Stimulated activated CD4-positive, alpha-beta T cell treated with anti-CD3 and anti-CD28 coated beads, Interleukin-2, amount 100 ng/mL, for 24 hours (primary cell): ENCODE data around the gene ZCCHC9.
"Not testable (repeated sequence)": the region's sequence is repeated elsewhere in the genome, so short reads cannot be mapped to it uniquely, and the experiment has no call there.

ENCODE experiments used
- DNase-seq, 2 donors: peaks; one replicate each; pipeline ENCODE4 v3.0.0-alpha.2; 2020

Gene ZCCHC9

DNA sequence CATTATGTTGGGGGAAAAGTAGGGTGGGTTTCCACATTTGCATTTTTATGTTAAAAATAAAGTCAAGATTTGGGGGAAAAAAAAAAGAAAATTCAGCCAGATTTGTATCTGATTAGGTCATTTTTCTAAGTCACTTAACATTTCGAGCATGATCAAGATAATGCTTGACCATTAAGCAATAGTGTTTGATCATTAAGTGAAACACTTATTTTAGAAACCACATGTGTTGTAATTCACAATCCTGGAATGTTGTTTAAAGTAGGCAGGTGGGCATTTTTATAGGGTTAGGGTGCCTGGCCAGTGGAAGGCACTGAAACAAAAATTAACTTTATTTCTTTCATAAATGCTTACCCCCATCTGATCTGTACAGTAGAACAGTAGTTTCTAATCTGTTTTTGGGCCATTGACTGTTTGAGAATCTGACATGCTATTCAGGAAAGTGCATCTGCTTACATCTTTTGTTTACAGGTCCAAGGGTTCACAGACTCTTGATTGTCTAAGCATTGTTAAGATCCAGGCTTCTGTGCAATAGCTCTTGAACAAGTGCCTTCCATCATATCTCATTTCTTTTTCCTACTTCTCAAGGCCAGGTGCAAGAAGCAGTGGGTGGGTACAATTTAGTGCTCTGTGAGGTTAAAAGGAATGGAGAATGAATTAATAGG, 9.1 kb downstream of the ZCCHC9 start:
- no peak for DNase-seq

- no peak for DNase-seq
Measured at GRCh38 chr5:81313278-81313677, 11.9 kb downstream of the ZCCHC9 start.

DNA sequence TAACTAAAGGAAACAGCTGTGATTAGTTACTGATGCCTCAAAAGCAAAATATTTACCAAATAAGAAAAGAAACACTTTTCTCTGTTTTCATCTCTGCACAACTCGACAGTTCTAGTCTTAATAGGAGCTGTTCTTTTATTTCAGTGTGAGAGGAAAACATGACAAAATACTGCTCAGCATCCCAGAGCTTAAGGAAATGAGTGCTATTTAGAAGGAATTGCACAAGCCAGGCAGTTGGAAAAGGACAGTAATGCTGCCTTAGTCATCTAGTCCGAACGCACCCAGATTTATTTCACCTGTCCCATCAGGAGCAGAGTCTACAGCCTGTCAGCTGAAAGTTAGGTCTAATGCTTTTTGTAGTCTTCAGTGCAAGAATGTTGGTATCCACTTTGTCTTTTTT, 12.3 kb downstream of the ZCCHC9 start:
- DNase-seq: no peak

- no peak for DNase-seq
Measured at GRCh38 chr5:81314581-81314980, 13.2 kb downstream of the ZCCHC9 start.

- no peak for DNase-seq
Measured at GRCh38 chr5:81315336-81315735, 13.9 kb downstream of the ZCCHC9 start.

GRCh38 chr5:81315830-81316229, 14.4 kb downstream of the ZCCHC9 start:
- DNase-seq: no peak

GRCh38 chr5:81316571-81316970, 15.2 kb downstream of the ZCCHC9 start:
- no peak for DNase-seq

GRCh38 chr5:81317536-81317935, 16.1 kb downstream of the ZCCHC9 start:
- DNase-seq: no peak

DNA sequence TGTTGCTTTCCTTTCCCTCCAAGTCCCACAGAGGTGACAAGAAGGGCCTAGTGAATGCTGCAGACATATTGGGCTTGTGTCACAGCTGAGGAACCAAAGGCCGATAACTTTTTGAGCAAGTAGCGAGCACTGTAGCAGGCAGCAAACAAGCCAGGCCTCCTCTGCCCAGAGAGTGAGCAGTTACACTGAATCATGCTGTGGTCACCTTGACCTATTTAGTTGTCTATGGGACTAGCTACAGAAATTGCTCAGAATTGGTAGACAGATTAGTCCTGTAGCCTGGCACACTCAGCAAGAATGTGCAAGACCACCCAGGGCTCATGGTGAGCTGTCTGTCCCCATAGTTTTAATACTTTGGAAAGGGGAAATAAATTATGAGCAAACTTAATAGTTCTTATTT, 25.2 kb downstream of the ZCCHC9 start:
- DNase-seq: no peak

DNA sequence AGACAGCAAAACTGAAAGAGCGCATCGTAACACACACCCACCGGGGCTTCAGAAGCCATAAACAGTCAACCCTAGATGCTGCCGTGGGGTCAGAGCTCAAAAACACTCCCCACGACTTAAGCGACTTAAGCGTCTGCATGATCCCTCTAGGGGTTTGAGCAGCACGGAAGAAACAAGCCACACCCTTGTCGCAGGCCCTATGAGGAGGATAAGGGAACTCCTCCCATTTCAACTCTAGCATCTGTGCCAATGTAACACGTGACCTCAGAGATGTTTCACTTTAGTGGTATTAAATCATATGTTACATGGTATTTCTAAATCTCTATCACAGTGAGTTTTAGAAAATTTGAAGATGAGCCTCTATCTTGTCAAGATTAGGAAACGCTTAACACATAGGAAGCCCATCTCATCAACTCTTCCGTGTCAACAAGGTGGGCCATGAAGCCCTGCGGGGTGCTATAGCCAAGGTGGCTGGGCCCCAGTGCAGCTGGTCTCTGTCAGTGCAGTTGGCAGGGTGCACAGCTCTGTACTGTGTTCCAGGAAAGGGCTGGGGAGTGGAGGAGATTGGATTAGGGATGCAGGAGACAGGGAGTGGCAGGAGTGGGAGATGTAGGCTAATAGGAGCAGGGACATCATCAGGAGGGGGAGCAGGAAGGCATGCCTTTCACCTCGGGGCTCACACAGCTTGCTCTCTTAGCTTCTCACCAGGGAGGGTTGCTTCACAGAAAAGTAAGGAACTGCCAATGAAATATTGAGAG, 33.1 kb downstream of the ZCCHC9 start:
- no peak for DNase-seq

DNA sequence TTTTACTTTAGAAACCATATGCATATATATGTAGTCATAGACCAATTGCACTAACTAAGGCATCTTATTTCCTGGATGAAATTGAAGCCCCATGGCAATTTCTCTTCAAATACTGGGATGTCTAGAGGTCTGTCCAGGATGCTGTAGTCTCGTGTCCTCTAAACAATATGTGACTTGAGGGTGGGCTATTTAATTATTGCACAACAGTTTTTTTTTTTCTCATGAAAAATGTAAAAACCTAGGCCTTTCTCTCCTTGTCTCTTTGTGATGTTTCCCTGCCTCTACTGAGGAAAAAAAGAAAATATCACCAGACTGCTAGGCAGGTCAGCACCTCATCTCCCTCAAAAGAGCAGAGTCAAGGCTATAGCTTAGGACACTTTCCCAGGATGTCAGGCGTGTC, 34.6 kb downstream of the ZCCHC9 start:
- DNase-seq: no peak

DNA sequence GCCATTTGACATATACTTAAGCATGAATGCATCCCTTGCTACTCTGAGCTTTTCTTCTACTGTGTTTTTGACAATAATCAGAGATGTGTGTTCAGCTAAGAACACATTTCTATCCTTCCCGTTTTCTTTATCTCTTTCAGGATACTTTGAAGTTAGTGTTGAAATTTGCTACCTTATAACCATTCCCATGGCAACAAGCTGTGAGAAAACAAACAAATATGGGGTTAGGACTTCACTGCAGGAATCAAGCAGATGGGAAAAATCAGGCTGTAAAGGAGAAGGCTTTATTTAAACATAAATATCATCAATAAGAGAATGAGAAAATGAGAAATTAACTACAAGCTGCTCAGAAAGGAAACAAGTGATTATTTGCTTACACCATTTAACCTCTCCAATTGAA, 35.2 kb downstream of the ZCCHC9 start:
- DNase-seq: no peak

- no peak for DNase-seq
Measured at GRCh38 chr5:81337803-81338202, 36.4 kb downstream of the ZCCHC9 start.

DNA sequence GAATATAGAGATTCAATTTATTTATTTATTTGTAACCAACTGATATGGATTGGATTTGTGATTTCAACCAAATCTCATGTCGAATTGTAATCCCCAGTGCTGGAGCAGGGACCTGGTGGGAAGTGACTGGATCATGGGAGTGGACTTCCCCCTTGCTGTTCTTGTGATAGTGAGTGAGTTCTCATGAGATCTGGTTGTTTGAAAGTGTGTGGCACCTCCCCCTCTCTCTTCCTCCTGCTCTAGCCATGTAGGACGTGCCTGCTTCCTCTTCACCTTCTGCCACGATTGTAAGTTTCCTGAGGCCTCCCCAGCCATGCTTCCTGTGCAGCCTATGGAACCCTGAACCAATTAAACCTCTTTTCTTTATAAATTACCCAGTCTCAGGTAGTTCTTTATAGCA, 36.8 kb downstream of the ZCCHC9 start:
- DNase-seq: not testable (repeated sequence)

- DNase-seq: no peak
Measured at GRCh38 chr5:81344736-81345135, 43.3 kb downstream of the ZCCHC9 start.

- no peak for DNase-seq
Measured at GRCh38 chr5:81345411-81346003, 44.1 kb downstream of the ZCCHC9 start.

- no peak for DNase-seq
Measured at GRCh38 chr5:81349161-81349560, 47.8 kb downstream of the ZCCHC9 start.

DNA sequence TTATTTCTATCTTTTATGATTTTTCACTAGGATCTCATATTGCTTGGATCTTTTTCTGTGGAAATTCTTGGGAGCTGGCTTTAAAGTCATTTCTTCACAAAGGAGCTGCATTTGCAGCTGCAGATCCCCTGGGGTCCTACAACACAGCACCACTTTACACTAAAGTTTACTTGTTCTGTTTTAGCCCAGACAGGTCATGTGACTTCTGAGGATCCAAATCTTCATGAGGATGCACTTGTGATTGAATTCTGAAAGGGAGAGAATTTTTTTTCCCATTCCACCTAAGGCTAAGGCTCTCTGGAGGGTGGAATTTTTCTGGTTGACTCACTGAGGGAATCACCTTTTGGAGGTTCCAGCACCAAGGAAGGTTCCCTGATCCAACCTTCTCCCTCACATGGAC, 49.1 kb downstream of the ZCCHC9 start:
- DNase-seq: no peak

- no peak for DNase-seq
Measured at GRCh38 chr5:81353189-81353588, 51.8 kb downstream of the ZCCHC9 start.

- DNase-seq: no peak
Measured at GRCh38 chr5:81354093-81354492, 52.7 kb downstream of the ZCCHC9 start.

- DNase-seq: no peak
Measured at GRCh38 chr5:81355291-81356251, 54.2 kb downstream of the ZCCHC9 start.

DNA sequence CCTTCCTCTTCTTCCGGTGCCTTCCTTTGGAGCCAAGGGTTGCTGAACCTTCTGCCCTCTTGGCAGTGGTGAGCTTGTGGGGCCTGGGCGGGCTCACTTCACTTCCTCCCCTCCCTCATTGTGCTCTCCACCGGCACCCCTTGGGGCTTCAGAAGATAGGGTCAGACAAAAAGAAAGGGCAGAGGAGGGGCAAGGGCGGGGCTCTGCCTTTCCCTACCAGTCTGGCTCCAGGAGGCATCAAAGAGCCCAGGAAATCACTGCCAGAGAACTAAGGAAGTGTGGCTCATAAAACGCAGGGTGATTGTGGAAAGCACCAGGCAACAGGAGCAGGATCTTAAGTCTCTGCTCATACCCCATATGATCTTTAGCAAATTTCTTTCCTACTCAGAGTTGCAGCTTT, 57.7 kb downstream of the ZCCHC9 start:
- DNase-seq: no peak

DNA sequence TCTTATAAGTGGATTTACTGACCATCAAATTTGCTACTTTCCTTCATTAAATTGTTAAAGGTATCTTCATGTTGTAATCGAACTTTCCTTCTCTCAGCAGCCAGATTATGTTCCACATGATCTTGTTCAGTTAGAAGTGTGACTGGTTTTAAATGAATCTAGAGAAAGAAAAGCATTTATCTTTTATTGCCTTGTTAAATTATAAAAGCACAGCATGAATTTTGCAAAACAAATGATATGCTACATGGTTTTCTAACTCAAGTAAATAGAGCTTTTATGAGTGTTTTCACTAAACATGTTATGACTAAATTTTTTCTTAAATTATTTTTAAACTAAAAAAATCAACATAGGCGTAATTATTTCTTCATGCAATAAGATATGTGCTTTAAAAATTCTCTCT, 58.5 kb downstream of the ZCCHC9 start:
- no peak for DNase-seq
